ENCODE results near the gene ELMO1.

Gene ELMO1

DNA sequence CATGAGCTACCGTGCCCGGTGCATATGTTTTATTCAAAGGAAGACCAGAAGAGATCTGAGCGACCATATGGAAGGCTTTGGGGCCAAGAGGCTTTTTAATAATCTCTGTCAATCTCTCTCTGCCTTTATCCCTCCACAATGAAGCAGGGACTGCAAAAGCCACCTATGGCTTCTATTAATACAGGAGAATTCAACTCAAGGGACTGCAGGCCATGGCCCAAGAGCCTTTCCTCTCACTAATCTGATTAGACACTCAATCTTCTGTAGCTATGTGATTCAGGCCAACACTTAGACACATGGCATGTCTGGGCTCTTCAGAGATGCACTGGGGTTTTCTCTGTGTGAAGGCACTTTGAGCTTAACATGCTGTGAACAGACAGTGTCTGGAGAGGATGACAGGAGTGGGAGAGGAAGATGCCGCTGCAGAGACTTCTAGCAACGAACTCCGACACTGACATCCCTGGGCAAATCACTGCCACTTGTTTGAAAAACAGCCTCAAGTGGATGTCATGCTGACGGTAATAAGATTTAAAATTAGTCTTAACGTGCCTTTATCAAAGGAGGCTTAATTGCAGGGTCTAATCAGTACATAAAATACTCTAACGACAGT lies 609.9 kb downstream of the ELMO1 start:
- peaks cover 6% of the 10 kb centered on the region for H3K36me3 Mint-ChIP-seq (ENCODE audit: low read depth)
- H3K27ac Mint-ChIP-seq = no peak overlapping the region
- no peaks in the 10 kb centered on the region for H3K4me1 Mint-ChIP-seq (ENCODE audit: low read depth)
- no peak overlapping the region for H3K4me3 Mint-ChIP-seq
- no peak for DNase-seq (ENCODE audit: low spot score)
- H3K27me3 Mint-ChIP-seq (ENCODE audit: low read depth) = no peaks in the 10 kb centered on the region
- H3K9me3 Mint-ChIP-seq = peaks cover 11% of the 10 kb centered on the region

- peaks cover 23% of the 10 kb centered on the region for H3K9me3 Mint-ChIP-seq
- no peak for DNase-seq (ENCODE audit: low spot score)
- no peak overlapping the region for H3K4me3 Mint-ChIP-seq
- H3K27ac Mint-ChIP-seq = no peak overlapping the region
- no peaks in the 10 kb centered on the region for H3K4me1 Mint-ChIP-seq (ENCODE audit: low read depth)
- peaks cover 4% of the 10 kb centered on the region for H3K36me3 Mint-ChIP-seq (ENCODE audit: low read depth)
- H3K27me3 Mint-ChIP-seq (ENCODE audit: low read depth) = no peaks in the 10 kb centered on the region
Measured at GRCh38 chr7:36831049-36831448, 617.6 kb downstream of the ELMO1 start.

GRCh38 chr7:36827726-36828703 lies 620.6 kb downstream of the ELMO1 start:
- H3K4me1 Mint-ChIP-seq (ENCODE audit: low read depth) = no peaks in the 10 kb centered on the region
- peaks cover 4% of the 10 kb centered on the region for H3K36me3 Mint-ChIP-seq (ENCODE audit: low read depth)
- H3K27ac Mint-ChIP-seq = no peak overlapping the region
- H3K4me3 Mint-ChIP-seq = no peak overlapping the region
- H3K27me3 Mint-ChIP-seq (ENCODE audit: low read depth) = no peaks in the 10 kb centered on the region
- H3K9me3 Mint-ChIP-seq = peaks cover 12% of the 10 kb centered on the region
- no peak for DNase-seq (ENCODE audit: low spot score)

DNA sequence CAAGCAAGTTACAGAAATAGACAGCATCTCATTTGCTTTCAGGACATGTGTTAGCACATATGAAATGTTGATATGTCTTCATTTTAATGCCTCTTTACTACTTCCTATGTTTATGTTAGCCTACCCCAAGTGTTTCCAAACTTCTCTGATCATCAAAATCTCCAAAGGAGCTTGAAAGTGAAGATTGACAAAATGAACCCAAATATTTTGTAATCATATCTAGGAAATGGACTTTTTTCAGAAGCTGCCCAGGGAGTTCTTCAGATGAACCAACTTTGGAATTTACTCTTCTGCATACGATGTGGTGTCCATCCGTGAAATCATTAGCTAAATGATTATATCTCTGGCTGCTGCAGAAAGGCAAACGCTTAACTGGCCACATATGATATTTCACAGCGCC lies 623.2 kb downstream of the ELMO1 start:
- H3K9me3 Mint-ChIP-seq = peaks cover 16% of the 10 kb centered on the region
- no peak for DNase-seq (ENCODE audit: low spot score)
- no peaks in the 10 kb centered on the region for H3K4me1 Mint-ChIP-seq (ENCODE audit: low read depth)
- no peaks in the 10 kb centered on the region for H3K27me3 Mint-ChIP-seq (ENCODE audit: low read depth)
- no peak overlapping the region for H3K4me3 Mint-ChIP-seq
- no peaks in the 10 kb centered on the region for H3K36me3 Mint-ChIP-seq (ENCODE audit: low read depth)
- no peak overlapping the region for H3K27ac Mint-ChIP-seq

DNA sequence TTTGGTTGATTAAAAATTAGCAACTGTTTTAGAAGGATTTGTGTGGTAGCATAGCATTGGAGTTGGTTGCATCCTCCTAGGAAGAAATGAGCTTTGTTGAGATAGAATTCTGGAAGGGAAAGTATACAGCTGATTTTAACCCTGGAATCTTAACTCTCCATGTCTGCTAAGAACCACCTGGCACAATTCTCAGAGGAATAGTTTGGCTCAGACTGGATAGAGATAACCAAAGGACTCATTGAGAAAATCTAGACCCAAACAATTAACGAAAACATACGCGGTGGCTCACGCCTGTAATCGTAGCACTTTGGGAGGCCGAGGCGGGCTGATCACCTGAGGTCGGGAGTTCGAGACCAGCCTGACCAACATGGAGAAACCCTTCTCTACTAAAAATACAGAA lies 625.3 kb downstream of the ELMO1 start:
- no peaks in the 10 kb centered on the region for H3K27me3 Mint-ChIP-seq (ENCODE audit: low read depth)
- H3K4me1 Mint-ChIP-seq (ENCODE audit: low read depth) = no peaks in the 10 kb centered on the region
- DNase-seq (ENCODE audit: low spot score) = no peak
- no peak overlapping the region for H3K4me3 Mint-ChIP-seq
- H3K9me3 Mint-ChIP-seq = peaks cover 4% of the 10 kb centered on the region
- H3K36me3 Mint-ChIP-seq (ENCODE audit: low read depth) = no peaks in the 10 kb centered on the region
- H3K27ac Mint-ChIP-seq = no peak overlapping the region

DNA sequence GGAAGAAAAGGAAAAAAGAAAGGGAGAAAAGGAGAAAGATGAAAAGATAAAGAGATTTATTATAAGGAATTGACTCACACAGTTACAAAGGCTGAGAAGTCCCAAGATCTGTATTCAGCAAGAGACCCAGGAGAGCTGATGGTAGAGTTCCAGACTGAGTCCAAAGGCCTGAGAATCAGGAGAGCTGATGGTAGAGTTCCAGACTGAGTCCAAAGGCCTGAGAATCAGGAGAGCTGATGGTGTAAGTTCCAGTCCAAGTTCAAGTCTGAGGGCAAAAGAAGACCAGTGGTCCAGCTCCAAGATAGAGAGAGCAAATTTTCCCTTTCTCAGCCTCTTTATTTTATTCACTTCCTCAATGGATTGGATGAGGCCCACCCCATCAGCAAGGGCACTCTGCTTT lies 627.0 kb downstream of the ELMO1 start:
- no peaks in the 10 kb centered on the region for H3K36me3 Mint-ChIP-seq (ENCODE audit: low read depth)
- no peak overlapping the region for H3K4me3 Mint-ChIP-seq
- no peak for DNase-seq (ENCODE audit: low spot score)
- no peaks in the 10 kb centered on the region for H3K27me3 Mint-ChIP-seq (ENCODE audit: low read depth)
- no peaks in the 10 kb centered on the region for H3K4me1 Mint-ChIP-seq (ENCODE audit: low read depth)
- H3K27ac Mint-ChIP-seq = no peak overlapping the region
- peaks cover 4% of the 10 kb centered on the region for H3K9me3 Mint-ChIP-seq

- Mint-ChIP-seq H3K36me3 (ENCODE audit: low read depth) (no peaks in the 10 kb centered on the region), H3K9me3 (peaks cover 12% of the 10 kb centered on the region), H3K4me1 (ENCODE audit: low read depth) (no peaks in the 10 kb centered on the region), H3K4me3 (no peak overlapping the region), H3K27ac (no peak overlapping the region), H3K27me3 (ENCODE audit: low read depth) (no peaks in the 10 kb centered on the region)
- DNase-seq (ENCODE audit: low spot score) = no peak
Measured at GRCh38 chr7:36820527-36821170, 628.0 kb downstream of the ELMO1 start.

DNA sequence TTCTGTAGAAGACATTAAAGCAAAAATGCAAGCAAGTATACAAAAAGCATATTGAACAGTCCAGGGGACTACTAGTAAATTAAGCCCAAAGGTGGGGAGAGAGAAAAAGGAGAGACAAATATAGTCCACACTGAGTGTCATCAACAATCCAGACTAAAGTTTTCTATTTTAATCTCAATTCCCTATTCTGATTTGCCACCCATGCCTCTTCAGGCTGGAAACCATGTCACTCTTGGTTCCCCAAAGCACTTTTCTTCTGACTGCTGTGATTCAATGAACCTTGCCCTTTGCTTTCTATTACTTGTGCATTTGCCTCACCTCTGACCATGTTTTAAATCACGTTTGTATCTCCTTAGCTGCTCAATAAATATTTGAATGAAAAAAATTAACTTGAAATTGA lies 629.0 kb downstream of the ELMO1 start:
- H3K27me3 Mint-ChIP-seq (ENCODE audit: low read depth) = no peaks in the 10 kb centered on the region

GRCh38 chr7:36814311-36814710 lies 634.4 kb downstream of the ELMO1 start:
- peaks cover 12% of the 10 kb centered on the region for H3K9me3 Mint-ChIP-seq
- H3K4me1 Mint-ChIP-seq (ENCODE audit: low read depth) = peaks cover 5% of the 10 kb centered on the region
- DNase-seq (ENCODE audit: low spot score) = no peak

More for the DNA sequence above, 629.0 kb downstream of the ELMO1 start:
- Mint-ChIP-seq H3K36me3 (ENCODE audit: low read depth) (peaks cover 4% of the 10 kb centered on the region), H3K4me3 (no peak overlapping the region), H3K27ac (no peak overlapping the region), H3K4me1 (ENCODE audit: low read depth) (no peaks in the 10 kb centered on the region), H3K9me3 (peaks cover 17% of the 10 kb centered on the region)
- DNase-seq (ENCODE audit: low spot score) = no peak

DNA sequence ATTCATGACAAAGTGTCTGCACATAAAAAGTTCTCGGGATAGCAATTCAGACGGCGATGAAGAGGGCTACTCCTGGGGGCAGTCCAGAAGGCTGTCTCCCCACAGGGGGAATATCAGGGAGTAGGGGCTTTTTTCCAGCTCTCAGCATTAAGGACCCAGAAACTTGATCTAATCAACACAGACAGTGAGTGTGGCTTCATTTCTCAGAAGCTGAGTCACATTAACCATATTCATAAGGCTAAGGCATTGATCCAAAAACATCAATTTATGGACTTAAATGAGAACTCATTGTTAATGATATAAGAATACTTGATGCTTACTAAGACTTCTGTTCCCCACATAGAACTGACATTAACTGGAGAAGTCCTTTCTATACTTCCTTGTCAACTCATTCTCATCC lies 636.9 kb downstream of the ELMO1 start:
- Mint-ChIP-seq H3K27ac (no peak overlapping the region), H3K36me3 (ENCODE audit: low read depth) (peaks cover 4% of the 10 kb centered on the region)
- DNase-seq (ENCODE audit: low spot score) = no peak

More at GRCh38 chr7:36814311-36814710, 634.4 kb downstream of the ELMO1 start:
- peaks cover 4% of the 10 kb centered on the region for H3K36me3 Mint-ChIP-seq (ENCODE audit: low read depth)
- no peak overlapping the region for H3K4me3 Mint-ChIP-seq
- no peaks in the 10 kb centered on the region for H3K27me3 Mint-ChIP-seq (ENCODE audit: low read depth)
- H3K27ac Mint-ChIP-seq = no peak overlapping the region

DNA sequence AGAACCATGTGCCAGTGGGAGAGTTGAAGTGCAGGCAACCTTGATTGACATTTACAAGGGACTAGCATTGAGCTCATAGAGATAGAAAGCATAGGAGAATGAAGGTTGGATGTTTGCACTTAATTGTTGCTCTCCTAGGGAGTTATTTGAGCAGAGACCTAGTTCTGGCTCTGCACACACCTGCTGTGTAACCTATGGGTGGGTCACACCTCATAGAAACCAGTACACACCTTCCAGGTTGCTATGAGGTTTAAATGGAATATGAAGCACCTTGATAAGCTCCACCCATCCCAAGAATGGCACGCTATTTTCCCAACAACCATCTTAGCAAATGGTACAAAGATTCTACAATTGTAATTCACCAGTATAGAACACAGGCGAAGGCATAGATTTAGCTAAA lies 638.2 kb downstream of the ELMO1 start:
- Mint-ChIP-seq H3K4me3 (no peak overlapping the region), H3K27me3 (ENCODE audit: low read depth) (no peaks in the 10 kb centered on the region), H3K27ac (no peak overlapping the region), H3K9me3 (peaks cover 3% of the 10 kb centered on the region), H3K36me3 (ENCODE audit: low read depth) (peaks cover 4% of the 10 kb centered on the region), H3K4me1 (ENCODE audit: low read depth) (peaks cover 15% of the 10 kb centered on the region)
- DNase-seq (ENCODE audit: low spot score) = no peak

More for the DNA sequence above, 636.9 kb downstream of the ELMO1 start:
- Mint-ChIP-seq H3K9me3 (peaks cover 12% of the 10 kb centered on the region), H3K4me3 (no peak overlapping the region), H3K27me3 (ENCODE audit: low read depth) (no peaks in the 10 kb centered on the region), H3K4me1 (ENCODE audit: low read depth) (peaks cover 13% of the 10 kb centered on the region)

DNA sequence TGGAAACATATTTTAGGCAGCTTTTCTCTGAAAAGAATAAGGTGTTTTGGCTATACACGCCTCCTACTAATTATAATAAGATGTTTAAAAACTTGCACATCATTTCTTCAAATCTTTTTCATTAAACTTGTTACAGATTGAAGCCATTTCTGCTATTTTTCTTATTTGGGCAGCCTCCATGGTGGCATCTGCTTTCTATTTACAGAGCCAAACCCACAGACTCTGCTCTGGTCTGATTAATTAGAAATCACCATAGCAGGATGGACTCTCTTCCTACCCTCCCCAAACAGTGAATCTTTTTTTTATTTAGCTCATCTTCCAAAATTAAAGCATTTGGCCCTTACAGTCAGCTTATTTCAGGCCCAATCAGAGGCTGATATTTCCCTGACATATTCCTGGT lies 638.6 kb downstream of the ELMO1 start:
- H3K36me3 Mint-ChIP-seq (ENCODE audit: low read depth) = peaks cover 2% of the 10 kb centered on the region
- H3K27me3 Mint-ChIP-seq (ENCODE audit: low read depth) = no peaks in the 10 kb centered on the region
- DNase-seq (ENCODE audit: low spot score) = no peak
- peaks cover 2% of the 10 kb centered on the region for H3K9me3 Mint-ChIP-seq
- H3K4me3 Mint-ChIP-seq = no peak overlapping the region
- H3K4me1 Mint-ChIP-seq (ENCODE audit: low read depth) = peaks cover 15% of the 10 kb centered on the region
- no peak overlapping the region for H3K27ac Mint-ChIP-seq

DNA sequence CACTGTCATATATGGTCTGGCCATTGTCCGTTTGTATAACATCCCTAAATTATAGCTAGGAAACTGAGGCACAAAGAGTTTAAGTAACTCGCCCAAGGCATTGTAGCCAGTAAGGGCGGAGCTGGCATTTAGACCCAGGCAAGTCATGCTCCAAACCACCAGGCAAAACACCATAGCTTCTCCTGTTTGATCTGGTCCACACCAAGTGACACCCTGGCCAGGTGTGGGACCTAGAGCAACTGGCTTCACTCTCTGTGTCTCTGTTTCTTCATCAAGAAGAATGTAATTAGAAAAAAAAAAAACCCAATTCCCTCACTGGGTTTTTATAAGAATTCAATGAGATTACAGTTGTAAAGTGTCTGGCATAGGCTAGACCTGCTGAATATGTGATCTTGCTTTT lies 639.2 kb downstream of the ELMO1 start:
- H3K27me3 Mint-ChIP-seq (ENCODE audit: low read depth) = peaks cover 2% of the 10 kb centered on the region
- no peaks in the 10 kb centered on the region for H3K9me3 Mint-ChIP-seq
- no peak for DNase-seq (ENCODE audit: low spot score)
- no peak overlapping the region for H3K4me3 Mint-ChIP-seq
- no peak overlapping the region for H3K27ac Mint-ChIP-seq
- peaks cover 15% of the 10 kb centered on the region for H3K4me1 Mint-ChIP-seq (ENCODE audit: low read depth)
- no peaks in the 10 kb centered on the region for H3K36me3 Mint-ChIP-seq (ENCODE audit: low read depth)

GRCh38 chr7:36809086-36809485 lies 639.6 kb downstream of the ELMO1 start:
- H3K27ac Mint-ChIP-seq = no peak overlapping the region
- DNase-seq (ENCODE audit: low spot score) = no peak
- H3K4me1 Mint-ChIP-seq (ENCODE audit: low read depth) = peaks cover 15% of the 10 kb centered on the region
- no peak overlapping the region for H3K4me3 Mint-ChIP-seq
- H3K27me3 Mint-ChIP-seq (ENCODE audit: low read depth) = peaks cover 4% of the 10 kb centered on the region
- no peaks in the 10 kb centered on the region for H3K9me3 Mint-ChIP-seq
- H3K36me3 Mint-ChIP-seq (ENCODE audit: low read depth) = no peaks in the 10 kb centered on the region
